GM19324 (cell line): Measurements from ENCODE around the gene HERPUD2.
A peak's percentile ranks its signal among the peaks of the same experiment; 100 is the strongest.
"Not testable (repeated sequence)": the region's sequence is repeated elsewhere in the genome, so short reads cannot be mapped to it uniquely, and the experiment has no call there.

Experiments
- ATAC-seq: cut with Tn5 transposase; IDR thresholded peaks from one replicate; pipeline ENCODE4 v1.9.1; 2021; ENCODE audit warnings: mild to moderate bottlenecking, moderate library complexity; ENCODE audit not compliant: unreplicated experiment, low FRiP score

Gene HERPUD2

GRCh38 chr7:35714862-35715261, 19.9 kb upstream of the HERPUD2 start:
- no peak for ATAC-seq

- ATAC-seq: no peak
Observed at GRCh38 chr7:35714407-35714806, 19.5 kb upstream of the HERPUD2 start.

- no peak for ATAC-seq
Observed at GRCh38 chr7:35712563-35713226, 17.8 kb upstream of the HERPUD2 start.

- ATAC-seq: no peak
Observed at GRCh38 chr7:35707422-35707821, 12.5 kb upstream of the HERPUD2 start.

GRCh38 chr7:35705932-35706461, 11.1 kb upstream of the HERPUD2 start:
- ATAC-seq: no peak

GRCh38 chr7:35704261-35704660, 9.3 kb upstream of the HERPUD2 start:
- ATAC-seq: no peak

GRCh38 chr7:35702541-35702940, 7.6 kb upstream of the HERPUD2 start:
- no peak for ATAC-seq

GRCh38 chr7:35701287-35701900, 6.5 kb upstream of the HERPUD2 start:
- ATAC-seq: peak; percentile 52

GRCh38 chr7:35700865-35701264, 5.9 kb upstream of the HERPUD2 start:
- no peak for ATAC-seq

GRCh38 chr7:35700333-35700732, 5.4 kb upstream of the HERPUD2 start:
- ATAC-seq: no peak

GRCh38 chr7:35699796-35700305, 4.9 kb upstream of the HERPUD2 start:
- no peak for ATAC-seq

GRCh38 chr7:35698382-35698781, 3.4 kb upstream of the HERPUD2 start:
- not testable (repeated sequence) for ATAC-seq

- ATAC-seq: no peak
Observed at GRCh38 chr7:35697414-35698175, 2.7 kb upstream of the HERPUD2 start.

- ATAC-seq: no peak
Observed at GRCh38 chr7:35695987-35696386, 1.1 kb upstream of the HERPUD2 start.

- no peak for ATAC-seq
Observed at GRCh38 chr7:35695473-35695850, 527 bp upstream of the HERPUD2 start.

- ATAC-seq: no peak
Observed at GRCh38 chr7:35694161-35694783, 663 bp downstream of the HERPUD2 start.

GRCh38 chr7:35691827-35692307, 3.1 kb downstream of the HERPUD2 start:
- ATAC-seq: no peak

- ATAC-seq: no peak
Observed at GRCh38 chr7:35691366-35691765, 3.6 kb downstream of the HERPUD2 start.

GRCh38 chr7:35690614-35691013, 4.3 kb downstream of the HERPUD2 start:
- ATAC-seq: not testable (repeated sequence)

- ATAC-seq: no peak
Observed at GRCh38 chr7:35685781-35686180, 9.2 kb downstream of the HERPUD2 start.
